ENCODE results near the gene INPP4B. TPM values are rescaled to one million over a fixed set of nuclear protein-coding genes. Genes with fewer than 3 reads are reported as not detected.

INPP4B gene
- total and polyA plus RNA-seq, 2 donors from 2014 or later = 2.6 to 18.9 TPM

GRCh38 chr4:142728233-142728632, 117.9 kb downstream of the INPP4B start:
- intact Hi-C loops (cut with DNase I) = loop anchor here (10.0 kb wide), 1 partner anchor 373 kb away; no protein-coding TSS in a partner anchor
- H3K36me3 ChIP-seq (ENCODE audit: control insufficient read depth in 2 of 3, insufficient read depth in 3 of 3, low read length in 3 of 3) = no peaks in the 10 kb centered on the region
- H3K4me1 ChIP-seq (ENCODE audit: control insufficient read depth in 2 of 3, insufficient read depth in 2 of 3, low read depth in 1 of 3, low read length in 3 of 3) = no peaks in the 10 kb centered on the region
- no peak for FAIRE-seq
- H3K4me3 ChIP-seq (ENCODE audit: low read length in 3 of 3) = no peak overlapping the region
- H3K27me3 ChIP-seq (ENCODE audit: control insufficient read depth, insufficient read depth, low read length) = no peaks in the 10 kb centered on the region
- TF ChIP-seq CTCF (IDR thresholded peaks at IDR 0.05; ENCODE audit: borderline replicate concordance, extremely low read depth, insufficient read depth) = no peak
- H3K9me3 ChIP-seq (ENCODE audit: control insufficient read depth in 2 of 3, insufficient read depth in 1 of 3, low read length in 3 of 3) = no peaks in the 10 kb centered on the region
- H3K27ac ChIP-seq (ENCODE audit: low read depth in 2 of 2, low read length in 2 of 2) = no peak overlapping the region
- DNase-seq = no peak
- H3K9ac ChIP-seq (ENCODE audit: low read length in 3 of 3) = no peak overlapping the region

GRCh38 chr4:142727149-142727548, 119.0 kb downstream of the INPP4B start:
- Histone ChIP-seq H3K27ac (ENCODE audit: low read depth in 2 of 2, low read length in 2 of 2) (no peak overlapping the region), H3K4me1 (ENCODE audit: control insufficient read depth in 2 of 3, insufficient read depth in 2 of 3, low read depth in 1 of 3, low read length in 3 of 3) (no peaks in the 10 kb centered on the region), H3K27me3 (ENCODE audit: control insufficient read depth, insufficient read depth, low read length) (no peaks in the 10 kb centered on the region), H3K4me3 (ENCODE audit: low read length in 3 of 3) (no peak overlapping the region), H3K36me3 (ENCODE audit: control insufficient read depth in 2 of 3, insufficient read depth in 3 of 3, low read length in 3 of 3) (no peaks in the 10 kb centered on the region), H3K9me3 (ENCODE audit: control insufficient read depth in 2 of 3, insufficient read depth in 1 of 3, low read length in 3 of 3) (no peaks in the 10 kb centered on the region), H3K9ac (ENCODE audit: low read length in 3 of 3) (no peak overlapping the region)
- TF ChIP-seq CTCF (IDR thresholded peaks at IDR 0.05; ENCODE audit: borderline replicate concordance, extremely low read depth, insufficient read depth) = no peak
- intact Hi-C loops (cut with DNase I) = loop anchor here (10.0 kb wide), 1 partner anchor 372 kb away; no protein-coding TSS in a partner anchor
- FAIRE-seq = no peak
- no peak for DNase-seq

- Histone ChIP-seq H3K9ac (ENCODE audit: low read length in 3 of 3) (no peak overlapping the region), H3K27ac (ENCODE audit: low read depth in 2 of 2, low read length in 2 of 2) (no peak overlapping the region), H3K27me3 (ENCODE audit: control insufficient read depth, insufficient read depth, low read length) (no peaks in the 10 kb centered on the region), H3K9me3 (ENCODE audit: control insufficient read depth in 2 of 3, insufficient read depth in 1 of 3, low read length in 3 of 3) (no peaks in the 10 kb centered on the region), H3K4me3 (ENCODE audit: low read length in 3 of 3) (no peak overlapping the region), H3K36me3 (ENCODE audit: control insufficient read depth in 2 of 3, insufficient read depth in 3 of 3, low read length in 3 of 3) (no peaks in the 10 kb centered on the region), H3K4me1 (ENCODE audit: control insufficient read depth in 2 of 3, insufficient read depth in 2 of 3, low read depth in 1 of 3, low read length in 3 of 3) (no peaks in the 10 kb centered on the region)
- no peak for TF ChIP-seq CTCF (IDR thresholded peaks at IDR 0.05; ENCODE audit: borderline replicate concordance, extremely low read depth, insufficient read depth)
- intact Hi-C loops (cut with DNase I) = loop anchor here (10.0 kb wide), 1 partner anchor 371 kb away; no protein-coding TSS in a partner anchor
- no peak for DNase-seq
- FAIRE-seq = no peak
Measured at GRCh38 chr4:142725886-142726285, 120.2 kb downstream of the INPP4B start.

GRCh38 chr4:142721187-142721586, 124.9 kb downstream of the INPP4B start:
- H3K27ac ChIP-seq (ENCODE audit: low read depth in 2 of 2, low read length in 2 of 2) = no peak overlapping the region
- intact Hi-C loops (cut with DNase I) = loop anchor here (10.0 kb wide), 1 partner anchor 366 kb away; no protein-coding TSS in a partner anchor
- H3K9ac ChIP-seq (ENCODE audit: low read length in 3 of 3) = no peak overlapping the region
- FAIRE-seq = no peak
- H3K36me3 ChIP-seq (ENCODE audit: control insufficient read depth in 2 of 3, insufficient read depth in 3 of 3, low read length in 3 of 3) = no peaks in the 10 kb centered on the region
- no peaks in the 10 kb centered on the region for H3K4me1 ChIP-seq (ENCODE audit: control insufficient read depth in 2 of 3, insufficient read depth in 2 of 3, low read depth in 1 of 3, low read length in 3 of 3)
- DNase-seq = peak in 2 of 5 donors; percentile 8
- TF ChIP-seq CTCF (IDR thresholded peaks at IDR 0.05; ENCODE audit: borderline replicate concordance, extremely low read depth, insufficient read depth) = no peak
- no peaks in the 10 kb centered on the region for H3K27me3 ChIP-seq (ENCODE audit: control insufficient read depth, insufficient read depth, low read length)
- H3K9me3 ChIP-seq (ENCODE audit: control insufficient read depth in 2 of 3, insufficient read depth in 1 of 3, low read length in 3 of 3) = no peaks in the 10 kb centered on the region
- no peak overlapping the region for H3K4me3 ChIP-seq (ENCODE audit: low read length in 3 of 3)
